Upper lobe of right lung (tissue), 1 donor: Measurements from ENCODE around the gene BCDIN3D. TPM values are rescaled to one million over a fixed set of nuclear protein-coding genes. Genes with fewer than 3 reads are reported as not detected.
A peak's percentile ranks its signal among the peaks of the same experiment; 100 is the strongest.

ENCODE experiments used
- ATAC-seq: fragments of 200-7000 bp; cut with Tn5 transposase; one replicate; pipeline ENCODE4 v1.9.1; 2020; ENCODE audit warnings: mild to moderate bottlenecking, moderate library complexity
- DNase-seq: peaks from one replicate; pipeline ENCODE4 v3.0.0-alpha.2; 2020
- H3K27ac ChIP-seq: fragments of 200-600 bp; one replicate; pipeline ENCODE4 v1.8.0; 2022
- H3K27me3 ChIP-seq: fragments of 200-600 bp; one replicate; pipeline ENCODE4 v1.8.0; 2022; ENCODE audit warnings: mild to moderate bottlenecking
- H3K36me3 ChIP-seq: fragments of 200-600 bp; one replicate; pipeline ENCODE4 v1.8.0; 2022
- H3K4me1 ChIP-seq: fragments of 200-600 bp; one replicate; pipeline ENCODE4 v1.8.0; 2022
- H3K4me3 ChIP-seq: fragments of 200-600 bp; one replicate; pipeline ENCODE4 v1.8.0; 2022; ENCODE audit warnings: mild to moderate bottlenecking
- H3K9me3 ChIP-seq: fragments of 200-600 bp; one replicate; pipeline ENCODE4 v1.8.0; 2022
- CTCF ChIP-seq: fragments of 200-600 bp; IDR thresholded peaks from one replicate; pipeline ENCODE4 v1.8.0; 2022; ENCODE audit warnings: antibody characterized with exemption
- intact Hi-C: fragments of 100-400 bp; cut with DNase I; formaldehyde crosslinking; loops from one replicate; pipeline ENCODE4 v1.11.0; 2022
- total RNA-seq: library from RNA; stranded (reverse); fragmentation: NEBNext Ultra II Directional; extraction: Animal tissue kit (Norgen Biotek cat#: 25700); gene quantifications from one replicate; pipeline ENCODE4 v1.2.1, GENCODE V29; 2021
- donor health status: DM: no; HTN: yes; CAD: no; lungs with severe emphysema.

BCDIN3D gene
- total RNA-seq, 1 donor from 2014 or later: 4.9 TPM

- intact Hi-C loops: no loop called here
- H3K9me3 ChIP-seq: no peaks in the 10 kb centered on the region
- H3K4me1 ChIP-seq: peaks cover 17% of the 10 kb centered on the region
- peak; percentile 49 for ATAC-seq
- no peaks in the 10 kb centered on the region for H3K27me3 ChIP-seq
- H3K36me3 ChIP-seq: no peaks in the 10 kb centered on the region
- peak; percentile 68 for TF ChIP-seq CTCF
- DNase-seq: no peak
- H3K4me3 ChIP-seq: no peak overlapping the region
- no peak overlapping the region for H3K27ac ChIP-seq
Observed at GRCh38 chr12:49838973-49839633, 3.8 kb downstream of the BCDIN3D start.

- TF ChIP-seq CTCF: no peak
- no peak overlapping the region for H3K27ac ChIP-seq
- peaks cover 5% of the 10 kb centered on the region for H3K4me1 ChIP-seq
- no peak overlapping the region for H3K4me3 ChIP-seq
- ATAC-seq (no peak), DNase-seq (no peak)
- intact Hi-C loops: no loop called here
- no peaks in the 10 kb centered on the region for H3K36me3 ChIP-seq
- no peaks in the 10 kb centered on the region for H3K27me3 ChIP-seq
- no peaks in the 10 kb centered on the region for H3K9me3 ChIP-seq
Observed at GRCh38 chr12:49832836-49833421, 10.0 kb downstream of the BCDIN3D start.

GRCh38 chr12:49831717-49832116, 11.2 kb downstream of the BCDIN3D start:
- Histone ChIP-seq H3K36me3 (no peaks in the 10 kb centered on the region), H3K4me1 (peaks cover 14% of the 10 kb centered on the region), H3K27me3 (no peaks in the 10 kb centered on the region), H3K4me3 (no peak overlapping the region), H3K27ac (no peak overlapping the region), H3K9me3 (no peaks in the 10 kb centered on the region)
- intact Hi-C loops: no loop called here
- no peak for TF ChIP-seq CTCF
- DNase-seq (no peak), ATAC-seq (no peak)

GRCh38 chr12:49828133-49829091, 14.5 kb downstream of the BCDIN3D start, which contains the start of gene NCKAP5L:
Gene NCKAP5L, minus strand, starts transcription at chr12:49828413. Its CDS starts 24,369 bp downstream, at chr12:49804044.
- Histone ChIP-seq H3K4me1 (peaks cover 44% of the 10 kb centered on the region), H3K4me3 (peak within 1 kb of the TSS; percentile 87), H3K27ac (peak within 1 kb of the TSS; percentile 86), H3K9me3 (no peaks in the 10 kb centered on the region), H3K27me3 (no peaks in the 10 kb centered on the region), H3K36me3 (no peaks in the 10 kb centered on the region)
- ATAC-seq (peak; percentile 97), DNase-seq (peak; percentile 99)
- intact Hi-C loops: no loop called here
- no peak for TF ChIP-seq CTCF

- TF ChIP-seq CTCF: no peak
- no peaks in the 10 kb centered on the region for H3K36me3 ChIP-seq
- H3K4me3 ChIP-seq: peak overlapping the region; percentile 87
- peak overlapping the region; percentile 86 for H3K27ac ChIP-seq
- intact Hi-C loops: no loop called here
- no peaks in the 10 kb centered on the region for H3K9me3 ChIP-seq
- H3K27me3 ChIP-seq: no peaks in the 10 kb centered on the region
- H3K4me1 ChIP-seq: peaks cover 48% of the 10 kb centered on the region
- DNase-seq (peak; percentile 85), ATAC-seq (peak; percentile 60)
Observed at GRCh38 chr12:49827401-49828099, 15.4 kb downstream of the BCDIN3D start.
